Loucy (cell line): ENCODE data around the gene BCL2L2.

Source experiments
- H2AFZ ChIP-seq: fragments of 200-600 bp; sonication (generic); 2 replicates; pipeline ENCODE4 v1.6.0; 2016; ENCODE audit warnings: antibody characterized with exemption, mild to moderate bottlenecking, low read length, moderate library complexity
- H3F3A ChIP-seq: fragments of 200-600 bp; 2 replicates; pipeline ENCODE4 v1.6.0; 2016; ENCODE audit warnings: antibody characterized with exemption, low read depth, mild to moderate bottlenecking
- H3K27me3 ChIP-seq: fragments of 200-600 bp; sonication (generic); 2 replicates; pipeline ENCODE4 v1.6.1; 2014; ENCODE audit warnings: low read length, mild to moderate bottlenecking; ENCODE audit not compliant: insufficient read depth, poor library complexity, severe bottlenecking
- H3K36me3 ChIP-seq: fragments of 200-600 bp; sonication (generic); 2 replicates; pipeline ENCODE4 v1.6.1; 2016; ENCODE audit warnings: low read length; ENCODE audit not compliant: insufficient read depth
- H3K4me1 ChIP-seq: fragments of 200-600 bp; sonication (generic); 2 replicates; pipeline ENCODE4 v1.5.1; 2014; ENCODE audit warnings: low read length, mild to moderate bottlenecking; ENCODE audit not compliant: insufficient read depth, poor library complexity, severe bottlenecking
- H3K4me2 ChIP-seq: fragments of 200-600 bp; sonication (generic); 2 replicates; pipeline ENCODE4 v1.6.0; 2014; ENCODE audit warnings: antibody characterized with exemption, low read length, low read depth, mild to moderate bottlenecking; ENCODE audit not compliant: poor library complexity, severe bottlenecking
- H3K4me3 ChIP-seq: fragments of 200-600 bp; sonication (generic); 2 replicates; pipeline ENCODE4 v1.5.1; 2014; ENCODE audit warnings: low read length, mild to moderate bottlenecking, mixed read lengths; ENCODE audit not compliant: poor library complexity, severe bottlenecking
- H3K79me2 ChIP-seq: fragments of 200-600 bp; sonication (generic); 2 replicates; pipeline ENCODE4 v1.6.1; 2014; ENCODE audit warnings: low read length; ENCODE audit not compliant: insufficient read depth
- H3K9ac ChIP-seq: fragments of 200-600 bp; sonication (generic); 2 replicates; pipeline ENCODE4 v1.6.0; 2014; ENCODE audit warnings: mild to moderate bottlenecking, low read depth, low read length, moderate library complexity; ENCODE audit not compliant: poor library complexity, severe bottlenecking
- H3K9me2 ChIP-seq: fragments of 200-600 bp; sonication (generic); replicated peaks from 2 replicates; pipeline ENCODE4 v1.6.1; 2016; ENCODE audit warnings: low read depth, low read length, mixed read lengths
- H3K9me3 ChIP-seq: fragments of 200-600 bp; sonication (generic); 2 replicates; pipeline ENCODE4 v1.6.1; 2014; ENCODE audit warnings: mild to moderate bottlenecking, antibody characterized with exemption, low read length, low read depth; ENCODE audit not compliant: insufficient read depth
- H4K20me1 ChIP-seq: fragments of 200-600 bp; sonication (generic); 2 replicates; pipeline ENCODE4 v1.6.0; 2014; ENCODE audit warnings: antibody characterized with exemption, low read length, mild to moderate bottlenecking; ENCODE audit not compliant: insufficient read depth, poor library complexity, severe bottlenecking
- EZH2phosphoT487 ChIP-seq: fragments of 200-600 bp; IDR thresholded peaks from 2 replicates; pipeline ENCODE4 v1.6.1; 2018; ENCODE audit warnings: antibody characterized with exemption, mild to moderate bottlenecking, moderate library complexity, borderline replicate concordance
- TF ChIP-seq, protein P1 (sequence below): fragments of 200-600 bp; sonication (generic); conservative IDR thresholded peaks from 2 replicates; pipeline ENCODE4 v1.5.1; 2014; ENCODE audit warnings: mild to moderate bottlenecking, antibody characterized with exemption, low read length

The BCL2L2 gene

DNA sequence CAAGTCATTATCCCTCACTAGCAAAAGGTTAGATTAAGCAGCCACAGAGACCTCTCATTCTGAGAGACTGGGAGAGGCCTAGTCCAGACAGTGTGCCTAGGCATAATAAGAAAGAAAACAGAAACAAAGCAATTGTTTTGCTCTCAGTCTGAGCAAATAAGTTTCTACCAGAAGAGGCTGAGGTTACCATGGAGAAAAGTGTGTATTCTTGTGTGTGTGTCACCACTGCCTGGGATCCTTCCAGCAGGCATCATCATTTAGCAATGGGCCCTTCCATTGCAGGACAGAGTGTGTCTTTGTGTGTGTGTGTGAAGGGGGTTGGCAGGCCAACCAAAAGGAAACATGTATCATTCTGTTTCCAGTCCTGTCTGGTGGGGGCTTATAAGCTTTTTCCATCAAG, 54.7 kb downstream of the BCL2L2 start:
- Histone ChIP-seq H3K4me2 (no peak overlapping the region), H3K4me1 (no peaks in the 10 kb centered on the region), H4K20me1 (no peaks in the 10 kb centered on the region), H2AFZ (no peak overlapping the region), H3K9me2 (no peaks in the 10 kb centered on the region), H3F3A (no peaks in the 10 kb centered on the region), H3K9me3 (no peaks in the 10 kb centered on the region), H3K4me3 (no peak overlapping the region), H3K79me2 (no peaks in the 10 kb centered on the region), H3K36me3 (no peaks in the 10 kb centered on the region), H3K9ac (no peak overlapping the region), H3K27me3 (no peaks in the 10 kb centered on the region)
- TF ChIP-seq, protein P1, sequence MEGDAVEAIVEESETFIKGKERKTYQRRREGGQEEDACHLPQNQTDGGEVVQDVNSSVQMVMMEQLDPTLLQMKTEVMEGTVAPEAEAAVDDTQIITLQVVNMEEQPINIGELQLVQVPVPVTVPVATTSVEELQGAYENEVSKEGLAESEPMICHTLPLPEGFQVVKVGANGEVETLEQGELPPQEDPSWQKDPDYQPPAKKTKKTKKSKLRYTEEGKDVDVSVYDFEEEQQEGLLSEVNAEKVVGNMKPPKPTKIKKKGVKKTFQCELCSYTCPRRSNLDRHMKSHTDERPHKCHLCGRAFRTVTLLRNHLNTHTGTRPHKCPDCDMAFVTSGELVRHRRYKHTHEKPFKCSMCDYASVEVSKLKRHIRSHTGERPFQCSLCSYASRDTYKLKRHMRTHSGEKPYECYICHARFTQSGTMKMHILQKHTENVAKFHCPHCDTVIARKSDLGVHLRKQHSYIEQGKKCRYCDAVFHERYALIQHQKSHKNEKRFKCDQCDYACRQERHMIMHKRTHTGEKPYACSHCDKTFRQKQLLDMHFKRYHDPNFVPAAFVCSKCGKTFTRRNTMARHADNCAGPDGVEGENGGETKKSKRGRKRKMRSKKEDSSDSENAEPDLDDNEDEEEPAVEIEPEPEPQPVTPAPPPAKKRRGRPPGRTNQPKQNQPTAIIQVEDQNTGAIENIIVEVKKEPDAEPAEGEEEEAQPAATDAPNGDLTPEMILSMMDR, result no peak
- TF ChIP-seq EZH2phosphoT487, result no peak
